BLaER1 treated with 17β-estradiol and CSF1 and Interleukin-3, amounts not matched to agents 10 nM and 100 nM (cell line): ENCODE data around the gene CARD14.

ENCODE experiments used
- H3K27ac ChIP-seq, 11 experiments: shearing (Covaris generic); formaldehyde crosslinking; 2 replicates each; pipeline ENCODE4 v1.8.1; 2022
- H3K27me3 ChIP-seq, 11 experiments: shearing (Covaris generic); formaldehyde crosslinking; 2 replicates each; pipeline ENCODE4 v1.8.1; 2022
- H3K36me3 ChIP-seq, 11 experiments: shearing (Covaris generic); formaldehyde crosslinking; 2 replicates each; pipeline ENCODE4 v1.8.1; 2022
- H3K4me1 ChIP-seq, 10 experiments: shearing (Covaris generic); formaldehyde crosslinking; 2 replicates each; pipeline ENCODE4 v1.8.1; 2022
- H3K4me2 ChIP-seq, 11 experiments: shearing (Covaris generic); formaldehyde crosslinking; 2 replicates each; pipeline ENCODE4 v1.8.1; 2022
- H3K4me3 ChIP-seq, 10 experiments: shearing (Covaris generic); formaldehyde crosslinking; 2 replicates each; pipeline ENCODE4 v1.8.1; 2022
- H3K9ac ChIP-seq, 11 experiments: shearing (Covaris generic); formaldehyde crosslinking; 2 replicates each; pipeline ENCODE4 v1.8.1; 2022
- H3K9me3 ChIP-seq, 11 experiments: shearing (Covaris generic); formaldehyde crosslinking; replicated peaks in 1 of 11; 2 replicates each; pipeline ENCODE4 v1.8.1; 2022
- H4K20me1 ChIP-seq, 11 experiments: shearing (Covaris generic); formaldehyde crosslinking; 2 replicates each; pipeline ENCODE4 v1.8.1; 2022
- Cebpa-rat ChIP-seq, 11 experiments: shearing (Covaris generic); IDR thresholded peaks; 2 replicates each; pipeline ENCODE4 v1.8.1; 2022

CARD14 gene

DNA sequence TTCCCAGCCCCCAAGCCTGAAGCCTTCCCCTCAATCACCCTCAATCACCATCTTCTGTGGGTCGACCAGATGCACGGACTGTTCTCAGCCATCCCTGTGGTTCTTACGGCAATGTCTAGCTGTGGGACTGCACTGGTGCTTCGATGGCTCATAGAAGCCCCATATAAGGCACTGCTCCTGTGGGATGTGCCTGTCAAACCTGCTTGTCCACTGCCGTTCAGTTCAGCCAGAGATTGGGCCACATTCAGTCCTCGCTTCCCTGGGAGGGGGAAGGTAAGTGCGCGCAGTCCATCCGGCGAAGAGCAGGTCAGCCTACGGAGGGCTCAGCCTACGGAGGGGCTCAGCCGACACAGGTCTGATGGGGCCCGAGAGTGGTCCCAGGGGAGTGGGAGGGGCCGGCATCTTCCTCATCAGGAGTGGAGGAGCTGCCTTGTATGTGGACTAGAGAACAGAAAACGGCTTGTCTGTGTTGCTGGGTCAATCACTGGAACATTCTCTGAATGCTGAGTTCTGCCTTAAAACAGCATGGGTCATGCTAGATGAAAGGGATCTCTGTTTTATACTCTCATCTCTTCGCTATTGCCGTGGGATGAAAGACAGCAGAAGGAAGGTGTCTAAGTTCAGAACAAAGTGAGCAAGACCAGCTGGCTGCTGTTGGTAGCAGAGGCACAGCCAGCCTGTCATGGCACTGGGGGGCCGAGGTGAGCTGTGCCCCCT is at the start of gene CARD14:
Gene CARD14, plus strand, starts transcription at position 247 of the 717 bp plus-strand sequence. CDS start 11,409 bp downstream, outside the sequence.
- no peak within 1 kb of the TSS for H3K27ac ChIP-seq
- no peak within 1 kb of the TSS for H3K9ac ChIP-seq
- no peak within 1 kb of the TSS for H3K4me2 ChIP-seq
- no peaks in the 10 kb centered on the region for H3K9me3 ChIP-seq
- H3K36me3 ChIP-seq, result no peaks in the 10 kb centered on the region
- TF ChIP-seq Cebpa-rat (IDR thresholded peaks at IDR 0.05), result no peak
- no peak within 1 kb of the TSS for H3K4me3 ChIP-seq
- no peaks in the 10 kb centered on the region for H3K27me3 ChIP-seq
- H4K20me1 ChIP-seq, result no peaks in the 10 kb centered on the region
- H3K4me1 ChIP-seq, result peaks cover 0 to 3% (median 0%) of the 10 kb centered on the region in 10 experiments; a peak in 1 of 20 replicates

DNA sequence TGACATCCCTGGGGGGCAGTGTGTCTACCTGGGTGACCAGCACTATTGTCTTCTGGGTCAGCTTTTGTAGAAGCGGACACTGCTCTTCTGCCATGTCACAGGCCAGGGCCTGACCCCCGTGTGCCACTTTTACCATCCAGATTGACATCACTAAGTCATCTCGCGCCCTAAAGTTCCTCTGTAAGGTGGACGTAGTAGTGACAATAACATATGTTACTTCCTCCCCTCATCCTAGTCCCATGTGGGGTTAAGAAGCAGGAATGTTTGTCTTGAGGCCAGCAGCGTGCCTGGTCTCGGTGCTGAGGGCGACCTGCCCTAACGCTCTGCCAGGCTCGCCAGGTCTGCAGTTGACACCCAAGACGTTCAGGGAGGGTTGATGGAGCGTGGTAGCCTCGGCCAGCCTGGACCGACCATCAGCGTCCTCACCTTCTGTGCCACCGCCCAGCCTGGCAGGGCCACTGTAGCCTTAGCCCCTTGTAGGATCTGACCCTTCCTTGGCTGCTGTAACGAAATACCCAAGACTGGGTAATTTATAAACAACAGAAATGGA is 47.7 kb upstream of the CARD14 start:
- H3K9me3 ChIP-seq, result no peaks in the 10 kb centered on the region
- no peak overlapping the region for H3K4me2 ChIP-seq
- no peak for TF ChIP-seq Cebpa-rat (IDR thresholded peaks at IDR 0.05)
- H3K27me3 ChIP-seq, result no peaks in the 10 kb centered on the region
- H3K36me3 ChIP-seq, result peaks cover 0 to 24% (median 0%) of the 10 kb centered on the region in 11 experiments; a peak in 6 of 22 replicates
- no peak overlapping the region for H3K27ac ChIP-seq
- H3K4me3 ChIP-seq, result no peak overlapping the region
- peaks cover 0 to 12% (median 6%) of the 10 kb centered on the region in 10 experiments; a peak in 10 of 20 replicates for H3K4me1 ChIP-seq
- peaks cover 0 to 16% (median 0%) of the 10 kb centered on the region in 11 experiments; a peak in 3 of 22 replicates for H4K20me1 ChIP-seq
- H3K9ac ChIP-seq, result no peak overlapping the region

DNA sequence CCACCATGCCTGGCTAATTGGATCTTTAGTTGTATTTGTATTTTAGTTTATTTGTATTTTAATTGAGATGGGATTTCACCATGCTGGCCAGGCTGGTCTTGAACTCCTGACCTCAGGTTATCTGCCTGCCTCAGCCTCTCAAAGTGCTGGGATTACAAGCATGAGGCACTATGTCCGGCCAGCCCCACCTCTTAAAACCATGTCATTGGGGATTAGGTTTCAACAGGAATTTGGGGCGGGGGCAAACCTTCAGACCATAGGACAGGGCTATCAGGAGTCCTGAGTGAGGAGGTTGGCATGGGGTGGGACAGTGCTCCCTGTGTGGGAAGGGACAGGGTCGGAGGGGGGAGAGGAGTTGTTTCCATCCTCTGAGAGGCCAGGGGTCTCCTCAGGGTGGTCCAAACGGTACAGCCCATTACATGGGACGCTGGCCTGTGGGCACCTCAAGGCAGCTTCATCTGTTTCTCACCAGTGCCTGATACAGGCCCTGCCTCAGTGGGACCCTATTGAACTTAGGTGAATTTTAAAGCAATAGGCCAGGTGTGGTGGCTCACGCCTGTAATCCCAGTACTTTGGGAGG is 46.8 kb upstream of the CARD14 start:
- peaks cover 0 to 15% (median 0%) of the 10 kb centered on the region in 11 experiments; a peak in 6 of 22 replicates for H3K36me3 ChIP-seq
- peaks cover 0 to 12% (median 6%) of the 10 kb centered on the region in 10 experiments; a peak in 10 of 20 replicates for H3K4me1 ChIP-seq
- TF ChIP-seq Cebpa-rat (IDR thresholded peaks at IDR 0.05), result no peak
- peaks cover 0 to 10% (median 0%) of the 10 kb centered on the region in 11 experiments; a peak in 3 of 22 replicates for H4K20me1 ChIP-seq
- H3K4me3 ChIP-seq, result no peak overlapping the region
- H3K9ac ChIP-seq, result no peak overlapping the region
- H3K27me3 ChIP-seq, result no peaks in the 10 kb centered on the region
- no peak overlapping the region for H3K4me2 ChIP-seq
- no peak overlapping the region for H3K27ac ChIP-seq
- no peaks in the 10 kb centered on the region for H3K9me3 ChIP-seq

DNA sequence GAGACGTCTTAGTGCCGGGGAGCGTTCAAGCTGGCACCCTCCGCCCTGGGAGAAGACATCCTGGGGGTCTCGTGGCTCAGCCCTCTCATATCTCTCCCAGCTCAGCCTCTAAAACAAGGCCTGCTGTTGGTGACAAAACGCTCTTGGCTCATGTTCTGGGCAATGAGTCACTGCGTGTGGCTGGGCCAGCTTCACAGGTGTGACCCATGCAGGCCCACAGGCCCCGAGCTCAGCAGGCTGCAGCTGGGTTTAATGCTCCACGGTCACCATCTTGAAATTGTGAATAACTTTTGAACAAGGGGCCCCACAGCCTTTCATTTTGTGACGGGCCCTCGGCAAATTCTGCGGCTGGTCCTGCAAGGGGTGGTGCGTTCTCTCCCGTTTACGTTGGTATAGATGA is 46.0 kb upstream of the CARD14 start:
- Histone ChIP-seq H3K27ac (no peak overlapping the region), H3K9ac (no peak overlapping the region), H3K27me3 (no peaks in the 10 kb centered on the region), H3K4me1 (peaks cover 0 to 8% (median 5%) of the 10 kb centered on the region in 10 experiments; a peak in 10 of 20 replicates), H3K4me3 (no peak overlapping the region), H4K20me1 (peaks cover 0 to 3% (median 0%) of the 10 kb centered on the region in 11 experiments; a peak in 2 of 22 replicates), H3K9me3 (no peaks in the 10 kb centered on the region), H3K36me3 (peaks cover 0 to 9% (median 0%) of the 10 kb centered on the region in 11 experiments; a peak in 5 of 22 replicates), H3K4me2 (no peak overlapping the region)
- no peak for TF ChIP-seq Cebpa-rat (IDR thresholded peaks at IDR 0.05)

DNA sequence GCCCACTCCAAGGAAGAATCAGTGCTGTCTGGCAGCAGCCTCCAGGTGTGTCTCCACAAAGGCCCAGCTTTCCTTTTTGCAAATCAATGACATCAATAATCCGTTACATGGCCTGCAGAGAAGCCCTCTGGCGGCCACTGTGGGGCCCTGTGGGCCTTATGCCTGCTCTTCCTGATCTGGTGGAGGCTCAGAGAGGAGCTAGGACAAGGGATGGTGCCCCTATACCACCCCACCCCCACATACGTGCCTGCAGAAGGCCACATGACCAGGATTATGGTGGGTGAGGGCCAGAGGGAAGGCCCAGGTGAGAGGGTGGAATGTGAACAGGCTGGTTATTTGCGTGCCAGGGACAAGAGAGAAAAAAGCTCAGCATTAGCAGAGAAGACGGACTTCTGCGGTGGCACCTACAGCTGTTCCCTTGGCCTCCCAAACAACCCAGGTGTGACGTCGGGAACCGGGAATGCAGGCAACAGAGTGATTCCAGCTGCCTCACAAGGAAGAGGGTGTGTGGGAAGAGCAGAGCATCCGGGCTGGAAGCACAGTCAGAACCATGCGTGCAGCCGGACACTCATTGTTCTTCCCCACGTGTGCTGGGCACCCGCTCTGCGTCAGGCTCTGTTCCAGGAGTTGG is 45.4 kb upstream of the CARD14 start:
- no peak overlapping the region for H3K9ac ChIP-seq
- no peak for TF ChIP-seq Cebpa-rat (IDR thresholded peaks at IDR 0.05)
- no peaks in the 10 kb centered on the region for H4K20me1 ChIP-seq
- H3K27me3 ChIP-seq, result no peaks in the 10 kb centered on the region
- no peak overlapping the region for H3K4me2 ChIP-seq
- no peak overlapping the region for H3K27ac ChIP-seq
- peaks cover 0 to 1% (median 0%) of the 10 kb centered on the region in 10 experiments; a peak in 5 of 20 replicates for H3K4me1 ChIP-seq
- H3K36me3 ChIP-seq, result peaks cover 0 to 2% (median 0%) of the 10 kb centered on the region in 11 experiments; a peak in 1 of 22 replicates
- no peak overlapping the region for H3K4me3 ChIP-seq
- H3K9me3 ChIP-seq, result no peaks in the 10 kb centered on the region

DNA sequence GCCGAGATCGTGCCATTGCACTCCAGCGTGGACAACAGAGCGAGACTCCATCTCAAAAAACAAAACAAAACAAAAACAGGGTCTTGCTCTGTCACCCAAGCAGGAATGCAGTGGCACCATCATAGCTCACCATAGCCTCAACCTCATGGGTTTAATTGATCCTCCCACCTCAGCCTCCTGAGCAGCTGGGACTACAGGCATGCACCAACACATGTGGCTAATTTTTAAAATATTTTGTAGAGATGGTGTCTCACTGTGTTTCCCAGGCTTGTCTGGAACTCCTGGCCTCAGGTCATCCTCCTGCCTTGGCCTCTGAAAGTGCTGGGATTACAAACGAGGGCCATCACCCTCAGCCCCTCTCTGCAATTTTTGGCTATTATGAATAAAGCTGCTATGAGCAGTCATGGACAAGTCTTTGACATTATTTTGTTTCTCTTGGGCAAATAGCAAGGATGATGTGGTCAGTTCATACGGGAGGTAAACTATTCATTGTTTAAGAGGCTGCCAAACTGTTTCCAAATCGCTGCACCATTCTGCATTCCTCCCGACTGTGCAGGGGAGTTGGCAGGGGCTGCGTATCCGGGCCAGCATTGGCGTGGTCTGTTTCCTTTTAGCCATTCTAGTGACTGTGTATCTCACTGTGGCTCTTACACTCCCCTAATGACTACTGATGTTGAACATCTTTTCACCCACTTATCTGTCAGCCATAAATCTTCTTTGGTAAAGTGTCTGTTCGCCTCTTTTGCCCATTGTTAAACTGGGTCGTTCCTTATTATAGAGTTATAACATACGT is 44.0 kb upstream of the CARD14 start:
- Histone ChIP-seq H3K9ac (no peak overlapping the region), H3K4me3 (no peak overlapping the region), H3K27me3 (no peaks in the 10 kb centered on the region), H3K9me3 (no peaks in the 10 kb centered on the region), H3K27ac (no peak overlapping the region), H3K4me1 (no peaks in the 10 kb centered on the region), H3K36me3 (no peaks in the 10 kb centered on the region), H4K20me1 (no peaks in the 10 kb centered on the region), H3K4me2 (no peak overlapping the region)
- TF ChIP-seq Cebpa-rat (IDR thresholded peaks at IDR 0.05), result no peak

DNA sequence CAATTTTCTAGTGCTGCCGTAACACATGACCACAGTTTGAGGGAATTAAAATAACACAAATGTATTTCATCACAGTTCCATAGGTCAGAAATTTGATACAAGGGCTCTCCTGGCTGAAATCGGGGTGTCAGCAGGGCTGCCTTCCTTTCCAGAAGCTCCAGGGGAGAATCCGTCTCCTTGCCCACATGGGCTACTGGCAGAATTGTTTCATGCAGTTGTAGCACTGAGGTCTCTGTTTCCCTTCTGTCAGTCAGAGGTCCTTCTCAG is 43.4 kb upstream of the CARD14 start:
- Histone ChIP-seq H3K4me2 (no peak overlapping the region), H3K4me1 (no peaks in the 10 kb centered on the region), H3K27ac (no peak overlapping the region), H3K27me3 (no peaks in the 10 kb centered on the region), H3K4me3 (no peak overlapping the region), H3K36me3 (0 out of 22 replicates have a peak, but pooled peaks cover 0 to under 1% (median 0%) of the 10 kb centered on the region in 11 experiments), H3K9me3 (no peaks in the 10 kb centered on the region), H3K9ac (no peak overlapping the region), H4K20me1 (no peaks in the 10 kb centered on the region)
- TF ChIP-seq Cebpa-rat (IDR thresholded peaks at IDR 0.05), result no peak

DNA sequence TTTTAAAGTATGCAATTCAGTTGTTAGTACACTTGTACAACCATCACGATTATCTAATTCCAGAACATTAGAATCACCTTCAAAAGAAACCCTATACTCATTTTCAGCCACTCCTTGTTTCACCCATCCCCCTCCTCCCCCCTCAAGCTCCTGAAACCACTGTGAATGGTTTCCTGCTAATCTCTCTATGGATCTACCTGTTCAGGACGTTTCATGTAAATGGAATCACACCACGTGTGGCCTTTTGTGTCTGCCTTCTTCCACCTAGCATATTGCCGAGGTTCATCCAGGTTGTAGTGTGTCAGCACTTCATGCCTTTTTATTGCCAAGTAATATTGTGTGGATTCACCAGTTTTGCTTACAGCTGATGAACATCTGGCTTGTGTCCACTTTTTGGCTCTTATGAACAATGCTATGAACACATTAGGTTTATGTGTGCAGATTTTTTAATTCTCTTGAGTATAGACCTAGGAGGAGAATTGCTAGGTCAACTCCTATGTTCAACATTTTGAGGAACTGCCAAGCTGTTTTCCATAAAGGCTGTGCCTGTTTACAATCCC is 40.7 kb upstream of the CARD14 start:
- no peak for TF ChIP-seq Cebpa-rat (IDR thresholded peaks at IDR 0.05)
- H3K27ac ChIP-seq, result no peak overlapping the region
- no peaks in the 10 kb centered on the region for H3K4me1 ChIP-seq
- no peaks in the 10 kb centered on the region for H3K9me3 ChIP-seq
- peaks cover 15 to 27% (median 17%) of the 10 kb centered on the region in 11 experiments for H3K36me3 ChIP-seq
- no peaks in the 10 kb centered on the region for H3K27me3 ChIP-seq
- H3K4me2 ChIP-seq, result no peak overlapping the region
- peaks cover 0 to 14% (median 7%) of the 10 kb centered on the region in 11 experiments; a peak in 6 of 22 replicates for H4K20me1 ChIP-seq
- no peak overlapping the region for H3K4me3 ChIP-seq
- no peak overlapping the region for H3K9ac ChIP-seq
